ENCODE data around the gene JOSD2. TPM values are rescaled to one million over a fixed set of nuclear protein-coding genes. Genes with fewer than 3 reads are reported as not detected.

The JOSD2 gene
- total RNA-seq, 2 donors from 2014 or later, result 27.5 to 31.7 TPM

- no peak for DNase-seq (ENCODE audit: low spot score)
- intact Hi-C loops (cut with DNase I), result no loop called here
Observed at GRCh38 chr19:50462970-50463369, 48.0 kb downstream of the JOSD2 start.

GRCh38 chr19:50461066-50461875 is 49.7 kb downstream of the JOSD2 start:
- no peak for DNase-seq (ENCODE audit: low spot score)
- intact Hi-C loops (cut with DNase I), result no loop called here

GRCh38 chr19:50460161-50460765 is 50.7 kb downstream of the JOSD2 start:
- intact Hi-C loops (cut with DNase I), result no loop called here
- no peak for DNase-seq (ENCODE audit: low spot score)

- intact Hi-C loops (cut with DNase I), result no loop called here
- DNase-seq (ENCODE audit: low spot score), result no peak
Observed at GRCh38 chr19:50459638-50460037, 51.4 kb downstream of the JOSD2 start.

GRCh38 chr19:50459067-50459456 is 51.9 kb downstream of the JOSD2 start:
- DNase-seq (ENCODE audit: low spot score), result no peak
- intact Hi-C loops (cut with DNase I), result no loop called here

GRCh38 chr19:50458396-50459066 is 52.5 kb downstream of the JOSD2 start:
- intact Hi-C loops (cut with DNase I), result no loop called here
- DNase-seq (ENCODE audit: low spot score), result no peak

- intact Hi-C loops (cut with DNase I), result no loop called here
- DNase-seq (ENCODE audit: low spot score), result no peak
Observed at GRCh38 chr19:50457300-50457699, 53.7 kb downstream of the JOSD2 start.

Other genes with a start within 250 kb of the JOSD2 start
- under 1 TPM; 0.83 to 0.90 TPM for gene KCNC3, start 181.8 kb downstream of the JOSD2 start, total RNA-seq
- gene NAPSA, start 145.6 kb downstream of the JOSD2 start, total RNA-seq, result under 1 TPM; 0.33 to 0.37 TPM
- gene NR1H2, start 134.7 kb downstream of the JOSD2 start, total RNA-seq, result 10 to 100 TPM; 65.0 to 82.3 TPM
- gene POLD1, start 126.8 kb downstream of the JOSD2 start, total RNA-seq, result 10 to 100 TPM; 10.4 to 12.3 TPM
- under 1 TPM in 1 of 2 donors, not detected in 1; 0.33 TPM for gene SPIB, start 92.3 kb downstream of the JOSD2 start, total RNA-seq
- gene MYBPC2, start 78.3 kb downstream of the JOSD2 start, total RNA-seq, result under 1 TPM in 1 of 2 donors, not detected in 1; 0.05 TPM
- 10 to 100 TPM; 60.2 to 87.6 TPM for gene EMC10, start 34.7 kb downstream of the JOSD2 start, total RNA-seq
- gene GARIN5A, start 34.3 kb downstream of the JOSD2 start, total RNA-seq, result not detected
- gene ASPDH, start 2.7 kb upstream of the JOSD2 start, total RNA-seq, result not detected
- 10 to 100 TPM; 10.3 to 14.2 TPM for gene LRRC4B, start 57.2 kb upstream of the JOSD2 start, total RNA-seq
- gene SYT3, start 128.7 kb upstream of the JOSD2 start, total RNA-seq, result under 1 TPM in 1 of 2 donors, not detected in 1; 0.74 TPM
- under 1 TPM in 1 of 2 donors, not detected in 1; 0.57 TPM for gene C19orf81, start 138.3 kb upstream of the JOSD2 start, total RNA-seq
- gene SHANK1, start 208.6 kb upstream of the JOSD2 start, total RNA-seq, result under 1 TPM; 0.19 to 0.37 TPM
- gene CLEC11A, start 212.2 kb upstream of the JOSD2 start, total RNA-seq, result 10 to 100 TPM in 1 of 2 donors, 1 to 10 TPM in 1; 8.5 to 12.5 TPM